Neural progenitor cell (in vitro differentiated cells): ENCODE data around the gene ENTPD7. TPM values are rescaled to one million over a fixed set of nuclear protein-coding genes. Genes with fewer than 3 reads are reported as not detected.

Experiments used
- DNase-seq: peaks from one replicate; pipeline ENCODE4 v3.0.0-alpha.2; 2016; ENCODE audit warnings: low spot score
- H2AFZ ChIP-seq: fragments of 200-600 bp; sonication (generic); replicated peaks from 2 replicates; pipeline ENCODE4 v1.6.1; 2016; ENCODE audit warnings: antibody characterized with exemption
- H3F3A ChIP-seq: fragments of 200-600 bp; sonication (generic); 2 replicates; pipeline ENCODE4 v1.6.1; 2016; ENCODE audit warnings: antibody characterized with exemption, low read depth
- H3K27ac ChIP-seq: fragments of 200-600 bp; sonication (generic); 2 replicates; pipeline ENCODE4 v1.5.1; 2016; ENCODE audit warnings: mild to moderate bottlenecking
- H3K27me3 ChIP-seq: fragments of 200-600 bp; sonication (generic); 2 replicates; pipeline ENCODE4 v1.6.1; 2016; ENCODE audit warnings: mild to moderate bottlenecking, moderate library complexity
- H3K36me3 ChIP-seq: fragments of 200-600 bp; sonication (generic); 2 replicates; pipeline ENCODE4 v1.5.1; 2016
- H3K4me1 ChIP-seq: fragments of 200-600 bp; sonication (generic); 2 replicates; pipeline ENCODE4 v1.6.1; 2016; ENCODE audit warnings: mixed run types
- H3K4me2 ChIP-seq: fragments of 200-600 bp; sonication (generic); 2 replicates; pipeline ENCODE4 v1.6.1; 2016
- H3K4me3 ChIP-seq: fragments of 200-600 bp; sonication (generic); 2 replicates; pipeline ENCODE4 v1.5.1; 2016
- H3K79me2 ChIP-seq: fragments of 200-600 bp; sonication (generic); 2 replicates; pipeline ENCODE4 v1.6.1; 2016; ENCODE audit warnings: low read depth
- H3K9ac ChIP-seq: fragments of 200-600 bp; sonication (generic); 2 replicates; pipeline ENCODE4 v1.6.1; 2016
- H3K9me3 ChIP-seq: fragments of 200-600 bp; sonication (generic); 2 replicates; pipeline ENCODE4 v1.5.1; 2016; ENCODE audit warnings: low read depth
- H4K20me1 ChIP-seq: fragments of 200-600 bp; sonication (generic); 2 replicates; pipeline ENCODE4 v1.6.1; 2016; ENCODE audit warnings: low read depth
- H3K27ac Mint-ChIP-seq: 3 replicates; pipeline ENCODE4 v1.8.0; 2021; ENCODE audit warnings: mixed read lengths
- H3K27me3 Mint-ChIP-seq: 2 replicates; pipeline ENCODE4 v1.8.0; 2022; ENCODE audit warnings: low read depth, mild to moderate bottlenecking, inconsistent platforms, moderate library complexity, mixed read lengths; ENCODE audit not compliant: insufficient read depth
- H3K36me3 Mint-ChIP-seq: 3 replicates; pipeline ENCODE4 v1.8.0; 2021; ENCODE audit warnings: mixed read lengths
- H3K4me1 Mint-ChIP-seq: 3 replicates; pipeline ENCODE4 v1.8.0; 2021; ENCODE audit warnings: mixed read lengths
- H3K4me3 Mint-ChIP-seq: 3 replicates; pipeline ENCODE4 v1.8.0; 2021; ENCODE audit warnings: mild to moderate bottlenecking, moderate library complexity, mixed read lengths
- H3K9me3 Mint-ChIP-seq: 3 replicates; pipeline ENCODE4 v1.8.0; 2020; ENCODE audit warnings: mixed read lengths
- CTCF ChIP-seq: fragments of 200-600 bp; sonication (generic); IDR thresholded peaks from 2 replicates; pipeline ENCODE4 v1.5.1; 2017; ENCODE audit warnings: antibody characterized with exemption, mild to moderate bottlenecking
- EZH2 ChIP-seq: fragments of 200-600 bp; sonication (generic); IDR thresholded peaks from 2 replicates; pipeline ENCODE4 v1.6.1; 2017; ENCODE audit warnings: antibody characterized with exemption, mild to moderate bottlenecking, moderate library complexity
- EZH2phosphoT487 ChIP-seq: fragments of 200-600 bp; sonication (generic); IDR thresholded peaks from 2 replicates; pipeline ENCODE4 v1.6.1; 2017; ENCODE audit warnings: antibody characterized with exemption
- total RNA-seq: library from RNA; depleted of rRNA; stranded (reverse); fragments of >200 nt; gene quantifications from 2 replicates; pipeline ENCODE4 v1.2.3, GENCODE V29; 2015; ENCODE audit warnings: low replicate concordance

Gene ENTPD7
- total RNA-seq, 1 donor from 2014 or later, result 7.2 TPM

- H3K36me3 Mint-ChIP-seq, result peaks cover 16% of the 10 kb centered on the region
- no peak for DNase-seq
- Histone ChIP-seq H3K36me3 (peaks cover 7% of the 10 kb centered on the region), H4K20me1 (no peaks in the 10 kb centered on the region), H3K9me3 (no peaks in the 10 kb centered on the region), H3K9ac (no peak overlapping the region), H3K27me3 (no peaks in the 10 kb centered on the region), H3K4me3 (no peak overlapping the region), H3K4me1 (peaks cover 4% of the 10 kb centered on the region), H2AFZ (no peak overlapping the region), H3K79me2 (peaks cover 36% of the 10 kb centered on the region), H3K27ac (no peak overlapping the region), H3F3A (peaks cover 13% of the 10 kb centered on the region), H3K4me2 (no peak overlapping the region)
- peaks cover 16% of the 10 kb centered on the region for H3K4me1 Mint-ChIP-seq
- no peaks in the 10 kb centered on the region for H3K9me3 Mint-ChIP-seq
- H3K27ac Mint-ChIP-seq, result no peak overlapping the region
- TF ChIP-seq EZH2phosphoT487 (no peak), EZH2 (no peak), CTCF (no peak)
- H3K27me3 Mint-ChIP-seq, result no peaks in the 10 kb centered on the region
- H3K4me3 Mint-ChIP-seq, result peak overlapping the region; percentile 30
These were observed 70.7 kb downstream of the ENTPD7 start for GRCh38 chr10:99730026-99730425.

GRCh38 chr10:99731306-99732032 is 72.2 kb downstream of the ENTPD7 start:
- H3F3A ChIP-seq, result peaks cover 13% of the 10 kb centered on the region
- DNase-seq, result no peak
- no peak for TF ChIP-seq EZH2phosphoT487
- peak; percentile 23 for TF ChIP-seq CTCF
- TF ChIP-seq EZH2, result no peak
- H3K4me3 Mint-ChIP-seq, result peak overlapping the region; percentile 99
- H3K4me3 ChIP-seq, result peak overlapping the region; percentile 78
- no peaks in the 10 kb centered on the region for H3K27me3 Mint-ChIP-seq
- no peaks in the 10 kb centered on the region for H3K27me3 ChIP-seq
- H3K4me1 Mint-ChIP-seq, result peaks cover 16% of the 10 kb centered on the region
- peak overlapping the region; percentile 88 for H3K4me2 ChIP-seq
- peaks cover 38% of the 10 kb centered on the region for H3K79me2 ChIP-seq
- peak overlapping the region; percentile 63 for H2AFZ ChIP-seq
- H3K36me3 ChIP-seq, result peaks cover 3% of the 10 kb centered on the region
- H3K27ac Mint-ChIP-seq, result peak overlapping the region; percentile 93
- peak overlapping the region; percentile 81 for H3K9ac ChIP-seq
- peaks cover 4% of the 10 kb centered on the region for H3K4me1 ChIP-seq
- peaks cover 15% of the 10 kb centered on the region for H3K36me3 Mint-ChIP-seq
- no peaks in the 10 kb centered on the region for H4K20me1 ChIP-seq
- no peaks in the 10 kb centered on the region for H3K9me3 Mint-ChIP-seq
- H3K27ac ChIP-seq, result peak overlapping the region; percentile 40
- no peaks in the 10 kb centered on the region for H3K9me3 ChIP-seq

- Mint-ChIP-seq H3K36me3 (peaks cover 15% of the 10 kb centered on the region), H3K9me3 (no peaks in the 10 kb centered on the region), H3K4me1 (peaks cover 16% of the 10 kb centered on the region), H3K4me3 (peak within 1 kb of the TSS; percentile 99), H3K27ac (peak within 1 kb of the TSS; percentile 93), H3K27me3 (no peaks in the 10 kb centered on the region)
- peak within 1 kb of the TSS; percentile 81 for H3K9ac ChIP-seq
- peaks cover 4% of the 10 kb centered on the region for H3K36me3 ChIP-seq
- peak within 1 kb of the TSS; percentile 78 for H2AFZ ChIP-seq
- H3K79me2 ChIP-seq, result peaks cover 38% of the 10 kb centered on the region
- H3K4me1 ChIP-seq, result peaks cover 4% of the 10 kb centered on the region
- peak within 1 kb of the TSS; percentile 78 for H3K4me3 ChIP-seq
- H3K9me3 ChIP-seq, result no peaks in the 10 kb centered on the region
- peak within 1 kb of the TSS; percentile 88 for H3K4me2 ChIP-seq
- H3F3A ChIP-seq, result peaks cover 13% of the 10 kb centered on the region
- H4K20me1 ChIP-seq, result no peaks in the 10 kb centered on the region
- DNase-seq, result peak; percentile 99
- no peaks in the 10 kb centered on the region for H3K27me3 ChIP-seq
- TF ChIP-seq EZH2phosphoT487, result no peak
- TF ChIP-seq CTCF, result peak; percentile 43
- TF ChIP-seq EZH2, result no peak
- H3K27ac ChIP-seq, result peak within 1 kb of the TSS; percentile 47
These were observed 72.9 kb downstream of the ENTPD7 start, which contains the start of the genes COX15 and CUTC for GRCh38 chr10:99732033-99732842. Gene COX15, minus strand, starts transcription at chr10:99732127. Its CDS starts 78 bp downstream, at chr10:99732049. Gene CUTC, plus strand, starts transcription at chr10:99732234. Its CDS starts 115 bp downstream, at chr10:99732349.
